Islet precursor cell (in vitro differentiated cells): Measurements from ENCODE around the gene OR4K13.

ENCODE experiments used
- DNase-seq: peaks from one replicate; pipeline ENCODE4 v3.0.0-alpha.2; 2018

Gene OR4K13

DNA sequence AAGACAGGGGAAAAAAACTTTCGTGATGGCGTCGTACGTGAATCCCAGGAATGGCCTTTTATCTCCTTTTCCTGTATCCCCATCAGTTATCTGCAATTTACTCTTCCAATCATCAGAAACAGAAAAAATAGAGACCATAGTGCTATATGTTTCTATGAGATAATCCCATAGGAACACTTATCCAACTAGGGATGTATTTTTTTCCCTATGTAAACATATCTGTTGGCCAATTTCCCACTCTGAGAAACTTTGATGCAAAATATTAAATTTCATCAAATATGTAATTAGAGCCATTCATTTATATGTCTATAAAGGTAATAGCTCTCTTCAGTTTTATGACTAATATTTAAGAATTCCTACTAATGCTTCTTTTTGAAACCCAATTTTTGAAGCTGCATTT lies at the start of gene OR4K13:
TSS of gene OR4K13 (minus strand) at position 101 of the 400 bp plus-strand sequence. CDS start 1,280 bp downstream, outside the sequence.
- no peak for DNase-seq

DNA sequence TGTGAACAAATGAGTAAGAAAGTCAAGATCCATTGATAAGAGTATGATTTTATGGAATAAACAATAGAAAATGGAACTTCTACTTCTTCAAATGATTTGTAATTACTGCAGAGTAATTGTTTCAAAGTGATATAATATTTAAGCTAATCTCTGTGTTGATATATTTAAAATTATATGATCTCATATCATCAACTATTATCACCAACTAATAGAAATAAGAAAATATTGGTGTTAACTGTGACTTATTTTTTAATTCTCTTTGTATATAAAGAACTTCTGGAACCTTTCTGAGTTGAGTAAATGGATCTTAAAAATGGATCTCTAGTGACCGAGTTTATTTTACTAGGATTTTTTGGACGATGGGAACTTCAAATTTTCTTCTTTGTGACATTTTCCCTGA lies 23.9 kb upstream of the OR4K13 start, which contains the start of gene OR4L1:
TSS of gene OR4L1 (plus strand) at position 301 of the 400 bp plus-strand sequence. CDS start at position 301, 0 bp downstream.
- DNase-seq, result no peak

- no peak for DNase-seq
Measured at GRCh38 chr14:20048202-20048601, 12.4 kb upstream of the OR4K13 start.

- DNase-seq, result no peak
Measured at GRCh38 chr14:20044243-20044642, 8.4 kb upstream of the OR4K13 start.

- DNase-seq, result no peak
Measured at GRCh38 chr14:20035449-20035848, 389 bp downstream of the OR4K13 start.

- no peak for DNase-seq
Measured at GRCh38 chr14:20031058-20031457, 4.8 kb downstream of the OR4K13 start.

DNA sequence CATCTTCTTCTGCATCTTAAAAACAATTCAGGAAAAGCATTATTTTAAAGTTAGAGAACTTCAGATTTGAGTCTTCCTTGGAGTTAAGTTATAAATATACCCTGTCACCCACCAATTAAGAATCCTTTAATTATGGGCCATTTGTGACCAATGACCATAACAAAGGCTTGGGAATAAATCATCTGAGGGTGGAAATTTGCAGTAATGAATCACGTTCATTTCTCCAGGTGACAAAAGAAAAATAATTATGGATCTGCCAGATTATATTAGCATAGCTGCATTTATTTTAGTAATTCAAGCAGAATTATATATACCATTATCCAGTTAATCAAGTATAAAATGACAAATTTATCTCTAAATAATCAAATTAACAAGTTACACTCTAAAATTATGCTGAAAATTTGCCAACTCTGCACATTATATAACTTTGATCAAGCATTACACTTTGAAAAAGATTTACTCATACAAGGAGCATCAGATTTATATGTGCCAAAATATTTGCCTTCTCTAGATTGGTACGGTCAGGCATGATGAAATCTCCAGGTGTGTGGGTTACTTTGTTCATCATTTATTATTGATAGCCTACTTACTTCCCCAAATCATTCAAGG lies 16.5 kb downstream of the OR4K13 start, which contains the start of gene OR4K14:
TSS of gene OR4K14 (minus strand) at position 51 of the 609 bp plus-strand sequence. CDS start 4,114 bp downstream, outside the sequence.
- DNase-seq, result no peak

GRCh38 chr14:20008156-20008555 lies 27.7 kb downstream of the OR4K13 start:
- DNase-seq, result no peak

DNA sequence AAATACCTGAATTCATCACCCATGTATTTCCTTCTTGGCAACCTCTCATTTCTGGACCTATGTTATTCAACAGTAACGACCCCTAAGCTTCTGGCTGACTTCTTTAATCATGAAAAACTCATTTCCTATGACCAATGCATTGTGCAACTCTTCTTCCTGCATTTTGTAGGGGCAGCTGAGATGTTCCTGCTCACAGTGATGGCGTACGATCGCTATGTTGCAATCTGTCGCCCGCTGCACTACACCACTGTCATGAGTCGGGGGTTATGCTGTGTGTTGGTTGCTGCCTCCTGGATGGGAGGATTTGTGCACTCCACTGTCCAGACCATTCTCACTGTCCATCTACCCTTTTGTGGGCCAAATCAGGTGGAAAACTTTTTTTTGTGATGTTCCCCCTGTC lies 33.5 kb downstream of the OR4K13 start:
- DNase-seq, result no peak

- DNase-seq, result no peak
Measured at GRCh38 chr14:20001863-20002262, 34.0 kb downstream of the OR4K13 start, which contains the start of gene OR4Q2. TSS of gene OR4Q2 (plus strand) at chr14:20002163.

GRCh38 chr14:19993438-19993837 lies 42.4 kb downstream of the OR4K13 start:
- DNase-seq, result no peak
